Thoracic aorta (tissue), 2 donors: ENCODE results near the gene BMP3. TPM values are rescaled to one million over a fixed set of nuclear protein-coding genes. Genes with fewer than 3 reads are reported as not detected.

Source experiments
- ATAC-seq: fragments of 150-250 bp; one replicate; pipeline ENCODE4 v1.8.0; 2017; ENCODE audit warnings: low read depth; ENCODE audit not compliant: insufficient number of reproducible peaks, low FRiP score
- DNase-seq: peaks from one replicate; pipeline ENCODE4 v3.0.0-alpha.2; 2020; ENCODE audit warnings: low spot score
- H3K27ac ChIP-seq, 2 donors: fragments of 200-600 bp; sonication (generic); 1 replicate in 1 of 2; 2 replicates in 1 of 2; pipeline ENCODE4 v1.5.1; 2016; ENCODE audit warnings: mild to moderate bottlenecking in 2 of 2, moderate library complexity in 2 of 2
- H3K27me3 ChIP-seq: fragments of 200-600 bp; sonication (generic); replicated peaks from 2 replicates; pipeline ENCODE4 v1.6.0; 2016; ENCODE audit warnings: mild to moderate bottlenecking; ENCODE audit not compliant: insufficient read depth
- H3K36me3 ChIP-seq: fragments of 200-600 bp; sonication (generic); one replicate; pipeline ENCODE4 v1.5.1; 2016
- H3K4me1 ChIP-seq, 2 donors: fragments of 200-600 bp; sonication (generic); 1 replicate in 1 of 2; 2 replicates in 1 of 2; pipeline versions ENCODE4 v1.5.1 to v1.6.0; 2016; ENCODE audit warnings: low read depth in 2 of 2, mild to moderate bottlenecking in 1 of 2; ENCODE audit not compliant: control insufficient read depth in 1 of 2
- H3K4me3 ChIP-seq: fragments of 200-600 bp; sonication (generic); 2 replicates; pipeline ENCODE4 v1.5.1; 2016; ENCODE audit warnings: mild to moderate bottlenecking
- H3K9me3 ChIP-seq: fragments of 200-600 bp; sonication (generic); 2 replicates; pipeline ENCODE4 v1.5.1; 2016
- total RNA-seq, 2 donors: library from RNA; depleted of rRNA; stranded (reverse); fragments of >200 nt; gene quantifications; one replicate each; pipeline versions ENCODE4 v1.1.0 to v1.2.3, GENCODE V29; 2016
- TF ChIP-seq, protein P1 (sequence below): fragments of 200-600 bp; sonication (generic); IDR thresholded peaks from one replicate; pipeline ENCODE4 v1.5.1; 2019; ENCODE audit warnings: antibody characterized with exemption

BMP3 gene
- total RNA-seq, 2 donors from 2014 or later = 0.68 to 1.4 TPM

DNA sequence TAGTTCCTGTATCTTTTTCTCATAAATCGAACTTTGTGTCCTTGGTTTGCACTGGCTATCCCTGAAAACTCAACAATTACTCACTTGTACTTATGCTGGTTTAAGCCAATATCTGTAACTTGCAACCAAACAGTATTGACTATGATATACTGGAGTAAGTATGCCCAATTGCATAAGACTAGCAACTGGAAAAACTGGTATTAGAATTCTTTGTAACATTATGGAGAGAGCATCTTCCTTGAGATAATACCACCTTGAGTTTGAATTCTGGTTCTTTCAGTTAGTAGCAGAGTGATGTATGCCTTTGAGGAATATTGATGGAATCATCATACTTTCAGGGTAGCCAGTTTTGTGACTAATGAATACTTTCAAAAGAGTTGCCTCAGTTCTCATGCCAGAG lies 28.1 kb downstream of the BMP3 start:
- Histone ChIP-seq H3K27ac (no peak overlapping the region), H3K4me1 (no peaks in the 10 kb centered on the region), H3K9me3 (no peaks in the 10 kb centered on the region), H3K27me3 (no peaks in the 10 kb centered on the region), H3K4me3 (no peak overlapping the region), H3K36me3 (no peaks in the 10 kb centered on the region)
- TF ChIP-seq, protein P1, sequence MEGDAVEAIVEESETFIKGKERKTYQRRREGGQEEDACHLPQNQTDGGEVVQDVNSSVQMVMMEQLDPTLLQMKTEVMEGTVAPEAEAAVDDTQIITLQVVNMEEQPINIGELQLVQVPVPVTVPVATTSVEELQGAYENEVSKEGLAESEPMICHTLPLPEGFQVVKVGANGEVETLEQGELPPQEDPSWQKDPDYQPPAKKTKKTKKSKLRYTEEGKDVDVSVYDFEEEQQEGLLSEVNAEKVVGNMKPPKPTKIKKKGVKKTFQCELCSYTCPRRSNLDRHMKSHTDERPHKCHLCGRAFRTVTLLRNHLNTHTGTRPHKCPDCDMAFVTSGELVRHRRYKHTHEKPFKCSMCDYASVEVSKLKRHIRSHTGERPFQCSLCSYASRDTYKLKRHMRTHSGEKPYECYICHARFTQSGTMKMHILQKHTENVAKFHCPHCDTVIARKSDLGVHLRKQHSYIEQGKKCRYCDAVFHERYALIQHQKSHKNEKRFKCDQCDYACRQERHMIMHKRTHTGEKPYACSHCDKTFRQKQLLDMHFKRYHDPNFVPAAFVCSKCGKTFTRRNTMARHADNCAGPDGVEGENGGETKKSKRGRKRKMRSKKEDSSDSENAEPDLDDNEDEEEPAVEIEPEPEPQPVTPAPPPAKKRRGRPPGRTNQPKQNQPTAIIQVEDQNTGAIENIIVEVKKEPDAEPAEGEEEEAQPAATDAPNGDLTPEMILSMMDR = no peak
- DNase-seq = no peak
- ATAC-seq = no peak

DNA sequence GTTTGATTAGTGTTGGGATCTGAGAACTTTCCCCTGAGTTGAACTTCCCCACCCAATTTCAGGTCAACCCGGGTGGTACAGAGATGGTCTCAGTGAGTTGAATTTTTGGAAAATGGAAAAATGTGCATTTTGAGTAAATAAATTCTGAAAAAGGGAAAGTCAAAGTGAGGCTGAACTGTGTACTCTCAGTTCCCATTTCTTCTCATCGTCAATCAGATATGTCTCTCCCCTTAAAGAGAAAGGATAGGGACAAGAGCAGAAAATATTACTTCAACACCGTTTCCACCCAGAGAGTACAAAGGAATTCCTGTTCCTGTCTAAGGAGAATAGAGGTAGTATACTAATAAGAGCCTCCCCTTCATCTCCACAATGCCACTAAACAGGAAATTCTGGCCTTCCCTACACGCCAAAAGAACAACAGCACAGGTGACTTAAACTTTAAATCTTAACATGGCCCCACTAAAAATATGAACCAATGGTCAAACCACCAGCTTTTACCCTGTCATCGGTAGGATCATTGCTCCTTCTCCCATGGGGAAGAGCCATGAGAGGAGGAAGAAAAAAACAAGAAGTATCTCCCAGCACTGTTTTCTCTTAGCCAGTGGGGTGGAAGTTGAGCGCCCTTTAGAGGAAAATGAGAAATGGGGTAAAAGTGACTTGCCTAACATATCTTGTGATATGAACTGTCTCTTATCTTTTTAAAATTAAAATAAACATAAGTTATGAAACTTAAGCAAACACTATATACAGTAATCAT lies 30.3 kb downstream of the BMP3 start:
- DNase-seq (no peak), ATAC-seq (no peak)
- H3K4me1 ChIP-seq = no peaks in the 10 kb centered on the region
- no peaks in the 10 kb centered on the region for H3K36me3 ChIP-seq
- no peak overlapping the region for H3K27ac ChIP-seq
- no peak overlapping the region for H3K4me3 ChIP-seq
- TF ChIP-seq, protein P1 = no peak
- H3K27me3 ChIP-seq = no peaks in the 10 kb centered on the region
- no peaks in the 10 kb centered on the region for H3K9me3 ChIP-seq

DNA sequence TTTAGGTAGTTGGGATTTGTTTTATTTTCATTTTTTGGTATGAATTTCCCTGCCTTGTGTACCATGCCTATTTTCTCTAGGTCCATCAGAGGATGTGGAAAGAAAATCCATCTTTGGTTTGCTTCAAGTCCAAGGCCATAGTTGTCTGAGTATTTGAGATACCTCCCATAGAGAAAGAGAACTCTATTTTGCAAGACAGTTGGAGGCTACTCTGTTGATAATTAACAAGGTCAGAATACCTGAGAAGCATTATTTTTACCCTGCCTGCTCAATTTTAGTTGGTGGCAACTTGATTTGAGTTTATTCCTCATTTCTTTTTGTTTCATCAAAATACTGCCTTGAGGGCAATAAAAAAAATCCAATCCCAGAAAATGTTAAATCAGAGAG lies 30.8 kb downstream of the BMP3 start:
- Histone ChIP-seq H3K4me3 (no peak overlapping the region), H3K4me1 (no peaks in the 10 kb centered on the region), H3K27ac (no peak overlapping the region), H3K27me3 (no peaks in the 10 kb centered on the region), H3K9me3 (no peaks in the 10 kb centered on the region), H3K36me3 (no peaks in the 10 kb centered on the region)
- no peak for DNase-seq
- ATAC-seq = no peak
- TF ChIP-seq, protein P1 = no peak

DNA sequence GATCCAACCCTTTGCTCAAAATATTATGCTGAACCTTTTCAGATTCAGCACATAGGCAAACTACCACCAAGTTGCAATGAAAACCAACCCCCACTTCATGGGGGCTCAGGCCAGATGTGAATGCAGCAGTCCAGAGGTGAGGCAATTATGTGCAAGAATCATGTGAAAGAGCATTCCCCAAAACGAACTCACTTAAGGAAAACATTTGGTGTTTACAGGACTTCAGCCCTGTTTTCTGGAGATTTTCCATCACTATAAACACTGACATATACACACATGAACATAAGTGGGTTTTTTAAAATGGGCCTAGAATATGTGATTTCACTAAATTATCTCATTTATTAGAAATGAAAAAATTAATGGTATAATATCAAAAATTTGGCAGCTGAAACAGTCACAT lies 31.5 kb downstream of the BMP3 start:
- no peak for DNase-seq
- H3K4me1 ChIP-seq = no peaks in the 10 kb centered on the region
- H3K9me3 ChIP-seq = no peaks in the 10 kb centered on the region
- H3K27me3 ChIP-seq = no peaks in the 10 kb centered on the region
- no peaks in the 10 kb centered on the region for H3K36me3 ChIP-seq
- TF ChIP-seq, protein P1 = no peak
- H3K27ac ChIP-seq = no peak overlapping the region
- no peak for ATAC-seq
- H3K4me3 ChIP-seq = no peak overlapping the region

GRCh38 chr4:81065446-81065845 lies 34.9 kb downstream of the BMP3 start:
- Histone ChIP-seq H3K9me3 (no peaks in the 10 kb centered on the region), H3K27ac (no peak overlapping the region), H3K27me3 (no peaks in the 10 kb centered on the region), H3K4me1 (no peaks in the 10 kb centered on the region), H3K36me3 (no peaks in the 10 kb centered on the region), H3K4me3 (no peak overlapping the region)
- ATAC-seq = no peak
- no peak for DNase-seq
- TF ChIP-seq, protein P1 = no peak
